Activated CD4-positive, alpha-beta memory T cell treated with anti-CD3 and anti-CD28 coated beads for 36 hours (primary cell): ENCODE data around the gene ARHGAP45. TPM values are rescaled to one million over a fixed set of nuclear protein-coding genes. Genes with fewer than 3 reads are reported as not detected.

ENCODE experiments used
- CTCF ChIA-PET: fragments of 350-600 bp; sonication (Branson Sonifier 250); formaldehyde crosslinking; loops from one replicate; lab custom pipeline; 2021; ENCODE audit warnings: antibody characterized with exemption, inconsistent platforms; lab: Charles Lee
- POLR2A ChIA-PET: fragments of 350-600 bp; sonication (Branson Sonifier 250); formaldehyde crosslinking; loops from one replicate; lab custom pipeline; 2021; ENCODE audit warnings: antibody characterized with exemption; lab: Charles Lee
- DNase-seq: peaks from one replicate; pipeline ENCODE4 v3.0.0-alpha.2; 2020
- H3K27ac Mint-ChIP-seq: one replicate; pipeline ENCODE4 v1.8.0; 2021; ENCODE audit warnings: mixed read lengths
- H3K27me3 Mint-ChIP-seq: one replicate; pipeline ENCODE4 v1.8.0; 2021; ENCODE audit warnings: mixed read lengths
- H3K36me3 Mint-ChIP-seq: one replicate; pipeline ENCODE4 v1.8.0; 2021; ENCODE audit warnings: mixed read lengths
- H3K4me1 Mint-ChIP-seq: one replicate; pipeline ENCODE4 v1.8.0; 2021; ENCODE audit warnings: low read depth, mixed read lengths
- H3K4me3 Mint-ChIP-seq: one replicate; pipeline ENCODE4 v1.8.0; 2021; ENCODE audit warnings: mild to moderate bottlenecking, mixed read lengths
- H3K9me3 Mint-ChIP-seq: one replicate; pipeline ENCODE4 v1.8.0; 2021; ENCODE audit warnings: mixed read lengths
- intact Hi-C: fragments of 100-400 bp; cut with micrococcal nuclease; formaldehyde crosslinking; loops from one replicate; pipeline ENCODE4 v1.15.1; 2023
- total RNA-seq, 2 experiments: library from RNA; stranded (reverse); gene quantifications; one replicate each; pipeline ENCODE4 v1.2.3, GENCODE V29; 2021

The ARHGAP45 gene
- total RNA-seq, 2 experiments from 2014 or later: 136 to 142 TPM

- ChIA-PET POLR2A (interaction anchor here (1.0 to 4.6 kb wide), 3 partner anchors 9 to 45 kb away, joined by 3 to 26 read pairs (median 18); partner anchors contain the start of gene POLR2E), CTCF (interaction anchor here (0.8 to 6.9 kb wide), 2 partner anchors 9 to 19 kb away, joined by 3 to 41 read pairs; partner anchors contain the start of gene ARHGAP45)
- peak overlapping the region; percentile 66 for H3K27ac Mint-ChIP-seq
- H3K27me3 Mint-ChIP-seq: no peaks in the 10 kb centered on the region
- intact Hi-C loops: no loop called here
- no peak for DNase-seq
- no peaks in the 10 kb centered on the region for H3K9me3 Mint-ChIP-seq
- peaks cover 49% of the 10 kb centered on the region for H3K36me3 Mint-ChIP-seq
- H3K4me1 Mint-ChIP-seq: peaks cover 52% of the 10 kb centered on the region
- H3K4me3 Mint-ChIP-seq: peak overlapping the region; percentile 9
These were observed 18.2 kb downstream of the ARHGAP45 start for GRCh38 chr19:1085053-1085658.

- H3K36me3 Mint-ChIP-seq: peaks cover 46% of the 10 kb centered on the region
- ChIA-PET CTCF (interaction anchor here (1.3 to 6.9 kb wide), 3 partner anchors 20 to 45 kb away, joined by 3 to 41 read pairs (median 8); partner anchors contain the start of genes ABCA7 and ARHGAP45), POLR2A (interaction anchor here (1.0 to 4.6 kb wide), 5 partner anchors 8 to 59 kb away, joined by 3 to 26 read pairs (median 3); partner anchors contain the start of genes CNN2 and POLR2E)
- no peak for DNase-seq
- H3K27ac Mint-ChIP-seq: peak overlapping the region; percentile 18
- H3K9me3 Mint-ChIP-seq: no peaks in the 10 kb centered on the region
- peak overlapping the region; percentile 9 for H3K4me3 Mint-ChIP-seq
- H3K27me3 Mint-ChIP-seq: no peaks in the 10 kb centered on the region
- intact Hi-C loops: no loop called here
- peaks cover 50% of the 10 kb centered on the region for H3K4me1 Mint-ChIP-seq
These were observed 18.9 kb downstream of the ARHGAP45 start for GRCh38 chr19:1085676-1086442.

- H3K27ac Mint-ChIP-seq: peak overlapping the region; percentile 18
- H3K9me3 Mint-ChIP-seq: no peaks in the 10 kb centered on the region
- peaks cover 49% of the 10 kb centered on the region for H3K4me1 Mint-ChIP-seq
- ChIA-PET POLR2A (interaction anchor here (1.0 to 4.6 kb wide), 6 partner anchors 8 to 60 kb away, joined by 3 to 26 read pairs (median 6); partner anchors contain the start of genes CNN2 and POLR2E), CTCF (interaction anchor here (1.3 to 6.9 kb wide), 3 partner anchors 20 to 46 kb away, joined by 3 to 41 read pairs (median 8); partner anchors contain the start of genes ABCA7 and ARHGAP45)
- intact Hi-C loops: loop anchor here (1.0 kb wide), 1 partner anchor 9 kb away; no protein-coding TSS in a partner anchor
- no peak overlapping the region for H3K4me3 Mint-ChIP-seq
- H3K27me3 Mint-ChIP-seq: no peaks in the 10 kb centered on the region
- H3K36me3 Mint-ChIP-seq: peaks cover 42% of the 10 kb centered on the region
- no peak for DNase-seq
These were observed 19.6 kb downstream of the ARHGAP45 start for GRCh38 chr19:1086613-1087012.

- DNase-seq: peak; percentile 51
- intact Hi-C loops: loop anchor here (1.0 kb wide), 1 partner anchor 11 kb away; no protein-coding TSS in a partner anchor
- Mint-ChIP-seq H3K4me1 (peaks cover 45% of the 10 kb centered on the region), H3K4me3 (peak overlapping the region; percentile 13), H3K27me3 (no peaks in the 10 kb centered on the region), H3K27ac (peak overlapping the region; percentile 81), H3K36me3 (peaks cover 35% of the 10 kb centered on the region), H3K9me3 (no peaks in the 10 kb centered on the region)
- ChIA-PET CTCF (interaction anchor here (0.9 to 6.9 kb wide), 4 partner anchors 17 to 66 kb away, joined by 3 to 41 read pairs (median 6); partner anchors contain the start of genes ABCA7 and ARHGAP45), POLR2A (interaction anchor here (1.1 to 3.9 kb wide), 5 partner anchors 8 to 38 kb away, joined by 3 to 18 read pairs (median 10); partner anchors contain the start of gene GPX4)
These were observed 20.9 kb downstream of the ARHGAP45 start for GRCh38 chr19:1087813-1088415.

DNA sequence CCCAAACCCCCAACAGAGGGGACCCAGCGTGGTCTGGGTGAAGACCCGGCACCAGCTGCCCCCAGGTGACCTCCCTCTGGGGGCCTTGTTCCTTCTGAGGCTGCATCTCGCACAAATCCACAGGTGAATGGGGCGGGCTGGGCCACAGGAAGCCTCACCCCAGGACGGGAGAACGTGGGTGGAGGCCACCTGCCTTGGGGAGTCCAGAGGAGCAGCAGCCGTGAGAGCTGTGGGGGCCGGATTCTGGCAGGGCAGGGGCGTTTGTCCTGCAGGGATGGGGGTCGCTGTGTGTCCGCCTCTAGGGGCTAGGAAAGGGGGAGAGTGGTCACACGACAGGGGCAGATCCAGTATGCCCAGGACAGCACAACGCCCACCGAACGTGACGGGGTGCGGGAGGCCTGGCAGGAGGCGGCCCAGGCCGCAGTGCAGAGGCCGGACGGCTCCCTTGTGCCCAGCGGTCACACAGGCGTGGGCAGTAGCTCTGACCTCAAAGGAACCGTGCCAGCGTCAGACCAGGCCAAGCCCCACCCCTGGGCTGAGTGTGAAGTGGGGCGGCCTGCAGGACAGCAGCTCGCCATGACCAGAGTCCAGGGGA is 21.5 kb downstream of the ARHGAP45 start:
- Mint-ChIP-seq H3K9me3 (no peaks in the 10 kb centered on the region), H3K27me3 (no peaks in the 10 kb centered on the region), H3K4me1 (peaks cover 48% of the 10 kb centered on the region), H3K36me3 (peaks cover 39% of the 10 kb centered on the region), H3K4me3 (no peak overlapping the region), H3K27ac (peak overlapping the region; percentile 81)
- CTCF ChIA-PET: interaction anchor here (0.9 to 6.9 kb wide), 5 partner anchors 16 to 105 kb away, joined by 3 to 41 read pairs (median 4); partner anchors contain the start of gene ARHGAP45
- DNase-seq: no peak
- POLR2A ChIA-PET: interaction anchor here (0.9 to 3.9 kb wide), 5 partner anchors 9 to 16 kb away, joined by 3 to 18 read pairs (median 10); partner anchors contain the start of gene GPX4
- intact Hi-C loops: no loop called here

DNA sequence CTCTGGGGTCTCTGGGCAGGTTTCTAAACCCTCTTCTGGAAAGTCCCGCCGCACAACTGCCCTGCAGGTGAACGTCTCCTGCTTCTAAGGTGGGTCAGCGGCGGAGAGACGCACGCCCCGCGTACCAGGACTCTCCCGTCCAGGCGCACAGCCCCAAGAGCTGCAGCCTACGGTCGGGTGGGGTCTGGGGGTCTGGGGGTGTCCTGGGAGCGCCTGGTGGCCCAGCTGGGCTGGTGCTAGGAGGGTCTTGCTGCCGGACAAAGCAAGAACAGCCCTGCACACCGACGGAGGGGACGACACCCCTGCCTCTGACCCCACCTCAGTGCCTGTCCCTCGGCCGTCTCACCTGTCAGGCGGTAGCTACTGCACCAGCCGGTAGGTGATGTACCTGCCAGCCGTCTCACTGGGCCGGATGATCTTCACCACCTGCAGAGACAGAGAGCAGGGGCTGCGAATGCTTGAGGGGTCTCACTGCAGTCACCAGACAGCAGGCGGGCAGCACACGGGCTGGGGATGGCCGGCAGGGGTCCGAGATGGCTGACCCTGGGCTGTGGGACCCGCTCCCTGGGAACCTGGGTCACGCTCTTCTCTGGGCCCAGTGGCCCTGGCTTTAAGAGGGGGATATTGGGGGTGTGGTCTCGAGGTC is 22.3 kb downstream of the ARHGAP45 start:
- POLR2A ChIA-PET: interaction anchor here (0.9 to 2.8 kb wide), 5 partner anchors 10 to 51 kb away, joined by 3 to 11 read pairs (median 5); partner anchors contain the start of gene GPX4
- H3K36me3 Mint-ChIP-seq: peaks cover 32% of the 10 kb centered on the region
- no peaks in the 10 kb centered on the region for H3K9me3 Mint-ChIP-seq

GRCh38 chr19:1089891-1090290 is 22.9 kb downstream of the ARHGAP45 start:
- Mint-ChIP-seq H3K4me3 (no peak overlapping the region), H3K27me3 (no peaks in the 10 kb centered on the region), H3K4me1 (peaks cover 45% of the 10 kb centered on the region), H3K9me3 (no peaks in the 10 kb centered on the region), H3K36me3 (peaks cover 28% of the 10 kb centered on the region), H3K27ac (no peak overlapping the region)
- intact Hi-C loops: no loop called here
- DNase-seq: no peak
- CTCF ChIA-PET: interaction anchor here (1.0 to 6.9 kb wide), 4 partner anchors 10 to 104 kb away, joined by 3 to 41 read pairs (median 5); partner anchors contain the start of gene ARHGAP45
- POLR2A ChIA-PET: interaction anchor here (1.0 to 2.1 kb wide), 2 partner anchors 13 to 51 kb away, joined by 3 to 11 read pairs; partner anchors contain the start of gene GPX4

More for the DNA sequence above, 22.3 kb downstream of the ARHGAP45 start:
- intact Hi-C loops: no loop called here
- H3K4me3 Mint-ChIP-seq: no peak overlapping the region
- no peak overlapping the region for H3K27ac Mint-ChIP-seq
- DNase-seq: no peak
- CTCF ChIA-PET: interaction anchor here (1.0 to 6.9 kb wide), 4 partner anchors 10 to 105 kb away, joined by 3 to 41 read pairs (median 5); partner anchors contain the start of gene ARHGAP45
- peaks cover 46% of the 10 kb centered on the region for H3K4me1 Mint-ChIP-seq
- no peaks in the 10 kb centered on the region for H3K27me3 Mint-ChIP-seq

GRCh38 chr19:1090731-1091543 is 24.0 kb downstream of the ARHGAP45 start:
- H3K27me3 Mint-ChIP-seq: no peaks in the 10 kb centered on the region
- H3K36me3 Mint-ChIP-seq: peaks cover 23% of the 10 kb centered on the region
- CTCF ChIA-PET: interaction anchor here (1.6 kb wide), 1 partner anchor 9 kb away, joined by 5 read pairs; no protein-coding TSS in a partner anchor
- peaks cover 45% of the 10 kb centered on the region for H3K4me1 Mint-ChIP-seq
- DNase-seq: peak; percentile 49
- H3K4me3 Mint-ChIP-seq: no peak overlapping the region
- intact Hi-C loops: no loop called here
- POLR2A ChIA-PET: interaction anchor here (0.7 kb wide), 1 partner anchor 26 kb away, joined by 3 read pairs; no protein-coding TSS in a partner anchor
- H3K27ac Mint-ChIP-seq: peak overlapping the region; percentile 38
- no peaks in the 10 kb centered on the region for H3K9me3 Mint-ChIP-seq

DNA sequence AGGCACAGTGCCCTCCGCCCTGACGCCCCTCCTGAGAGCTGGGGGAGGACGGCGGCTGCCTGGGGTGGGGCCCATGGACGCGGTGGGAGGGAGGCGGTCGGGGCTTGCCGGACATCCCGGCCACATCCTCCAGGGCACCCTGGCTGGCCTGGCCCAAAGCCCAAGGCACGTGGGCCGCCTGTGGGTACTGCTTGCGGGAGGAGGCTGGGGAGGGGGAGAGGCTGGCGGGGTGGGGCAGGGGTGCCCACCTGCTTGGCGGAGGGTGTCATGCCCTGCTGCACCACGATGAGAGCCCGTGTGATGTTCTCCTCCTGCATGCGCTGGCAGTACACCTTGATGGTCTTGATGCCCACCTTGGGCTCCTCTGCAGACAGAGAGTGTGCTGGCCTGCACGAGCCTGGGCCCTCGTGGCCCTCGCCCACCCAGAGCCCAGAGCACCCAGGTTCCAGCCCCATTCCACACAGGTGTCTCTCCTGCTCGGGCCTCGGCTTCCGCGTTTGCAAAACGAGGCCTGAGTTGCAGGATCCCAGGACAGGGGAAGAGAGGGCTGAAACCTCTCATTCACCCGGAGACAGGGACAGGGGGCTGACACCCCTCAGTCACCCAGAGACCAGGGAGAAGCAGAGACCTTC is 24.7 kb downstream of the ARHGAP45 start:
- H3K4me1 Mint-ChIP-seq: peaks cover 50% of the 10 kb centered on the region
- intact Hi-C loops: no loop called here
- H3K4me3 Mint-ChIP-seq: no peak overlapping the region
- CTCF ChIA-PET: interaction anchor here (1.6 kb wide), 1 partner anchor 10 kb away, joined by 5 read pairs; no protein-coding TSS in a partner anchor
- POLR2A ChIA-PET: interaction anchor here (0.7 kb wide), 1 partner anchor 26 kb away, joined by 3 read pairs; no protein-coding TSS in a partner anchor
- no peaks in the 10 kb centered on the region for H3K9me3 Mint-ChIP-seq
- no peaks in the 10 kb centered on the region for H3K27me3 Mint-ChIP-seq
- no peak for DNase-seq
- peaks cover 23% of the 10 kb centered on the region for H3K36me3 Mint-ChIP-seq
- no peak overlapping the region for H3K27ac Mint-ChIP-seq
